Muscle of arm (tissue), 12 donors: ENCODE measurements around the gene USP40. TPM values are rescaled to one million over a fixed set of nuclear protein-coding genes. Genes with fewer than 3 reads are reported as not detected.

ENCODE experiments used
- DNase-seq: peaks from one replicate; pipeline ENCODE4 v3.0.0-alpha.2; 2013
- polyA plus RNA-seq, 12 donors: library from polyadenylated mRNA; unstranded; fragments of 120-200 nt; gene quantifications; one replicate each; pipeline ENCODE4 v1.2.1, GENCODE V29; 2013; ENCODE audit not compliant: insufficient read length in 12 of 12

USP40 gene
- polyA plus RNA-seq, 12 donors: 16.4 to 42.6 (median 26.4) TPM; not detected in 1

GRCh38 chr2:233563663-233564430 lies 2.7 kb downstream of the USP40 start:
- DNase-seq: no peak

GRCh38 chr2:233556881-233557736 lies 9.5 kb downstream of the USP40 start:
- DNase-seq: no peak

GRCh38 chr2:233553366-233553765 lies 13.2 kb downstream of the USP40 start:
- no peak for DNase-seq

- DNase-seq: no peak
Measured at GRCh38 chr2:233551491-233551890, 15.1 kb downstream of the USP40 start.

- DNase-seq: no peak
Measured at GRCh38 chr2:233546774-233547173, 19.8 kb downstream of the USP40 start.

- no peak for DNase-seq
Measured at GRCh38 chr2:233546101-233546500, 20.5 kb downstream of the USP40 start.

- no peak for DNase-seq
Measured at GRCh38 chr2:233544200-233544610, 22.4 kb downstream of the USP40 start.

GRCh38 chr2:233542507-233542906 lies 24.1 kb downstream of the USP40 start:
- DNase-seq: no peak

- DNase-seq: no peak
Measured at GRCh38 chr2:233538741-233539140, 27.8 kb downstream of the USP40 start.

GRCh38 chr2:233535271-233535670 lies 31.3 kb downstream of the USP40 start:
- no peak for DNase-seq

- DNase-seq: no peak
Measured at GRCh38 chr2:233532971-233533370, 33.6 kb downstream of the USP40 start.

- DNase-seq: no peak
Measured at GRCh38 chr2:233531955-233532354, 34.6 kb downstream of the USP40 start.

GRCh38 chr2:233530381-233530780 lies 36.2 kb downstream of the USP40 start:
- no peak for DNase-seq

GRCh38 chr2:233528182-233528581 lies 38.4 kb downstream of the USP40 start:
- no peak for DNase-seq

GRCh38 chr2:233525791-233526190 lies 40.8 kb downstream of the USP40 start:
- no peak for DNase-seq

- no peak for DNase-seq
Measured at GRCh38 chr2:233519787-233520611, 46.6 kb downstream of the USP40 start.

GRCh38 chr2:233513953-233514655 lies 52.5 kb downstream of the USP40 start:
- no peak for DNase-seq

- DNase-seq: no peak
Measured at GRCh38 chr2:233503947-233504637, 62.5 kb downstream of the USP40 start.

- DNase-seq: no peak
Measured at GRCh38 chr2:233503481-233503880, 63.1 kb downstream of the USP40 start.

- no peak for DNase-seq
Measured at GRCh38 chr2:233501198-233502076, 65.1 kb downstream of the USP40 start.
